Stimulated activated CD4-positive, alpha-beta T cell treated with anti-CD3 and anti-CD28 coated beads, Interleukin-2, amount 100 ng/mL, for 24 hours (primary cell): Measurements from ENCODE around the gene MBD6.

Experiments
- DNase-seq, 2 donors: peaks; one replicate each; pipeline ENCODE4 v3.0.0-alpha.2; 2020

The MBD6 gene

GRCh38 chr12:57530396-57531142 is 7.9 kb downstream of the MBD6 start:
- DNase-seq = no peak

DNA sequence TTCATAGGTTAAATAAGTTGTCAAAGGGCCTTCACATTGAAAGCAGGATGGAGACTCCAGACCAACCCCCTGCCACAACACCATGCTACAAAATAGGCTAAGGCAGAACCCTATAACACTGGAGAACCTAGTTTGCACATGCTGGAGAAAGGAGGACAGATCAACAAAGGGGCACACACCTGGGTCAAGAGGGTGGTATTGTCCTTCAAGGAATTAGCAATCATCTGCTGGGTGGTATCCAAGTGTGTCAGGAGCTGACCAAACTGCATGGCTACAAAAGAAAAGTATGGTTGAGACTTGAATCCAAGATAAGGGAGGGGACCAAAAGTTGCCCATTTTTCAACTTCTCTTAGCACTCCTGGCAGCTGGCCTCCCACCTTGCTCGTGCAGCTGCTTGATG is 9.2 kb downstream of the MBD6 start:
- no peak for DNase-seq

DNA sequence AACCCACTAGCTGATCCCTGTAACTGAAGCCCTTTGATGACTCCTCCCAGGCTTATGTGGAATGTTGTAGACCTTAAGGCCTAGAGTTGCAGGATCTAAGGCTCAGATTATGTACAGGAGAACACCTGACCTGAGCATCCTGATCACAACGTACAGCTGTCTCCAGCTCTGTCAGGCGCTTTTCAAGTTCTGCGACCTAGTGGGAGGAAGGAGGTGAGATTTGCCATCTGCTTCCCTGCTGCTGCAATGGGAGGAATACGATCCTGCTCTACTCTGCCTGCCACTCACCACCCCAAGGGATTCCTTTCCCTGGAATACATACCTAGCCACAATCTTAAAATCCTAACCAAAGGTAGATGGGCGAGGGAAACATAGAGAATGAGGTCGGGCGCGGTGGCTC is 10.5 kb downstream of the MBD6 start:
- no peak for DNase-seq

GRCh38 chr12:57534250-57534649 is 11.6 kb downstream of the MBD6 start:
- DNase-seq = no peak

- DNase-seq = no peak
These were observed 12.4 kb downstream of the MBD6 start for GRCh38 chr12:57534991-57535543.

DNA sequence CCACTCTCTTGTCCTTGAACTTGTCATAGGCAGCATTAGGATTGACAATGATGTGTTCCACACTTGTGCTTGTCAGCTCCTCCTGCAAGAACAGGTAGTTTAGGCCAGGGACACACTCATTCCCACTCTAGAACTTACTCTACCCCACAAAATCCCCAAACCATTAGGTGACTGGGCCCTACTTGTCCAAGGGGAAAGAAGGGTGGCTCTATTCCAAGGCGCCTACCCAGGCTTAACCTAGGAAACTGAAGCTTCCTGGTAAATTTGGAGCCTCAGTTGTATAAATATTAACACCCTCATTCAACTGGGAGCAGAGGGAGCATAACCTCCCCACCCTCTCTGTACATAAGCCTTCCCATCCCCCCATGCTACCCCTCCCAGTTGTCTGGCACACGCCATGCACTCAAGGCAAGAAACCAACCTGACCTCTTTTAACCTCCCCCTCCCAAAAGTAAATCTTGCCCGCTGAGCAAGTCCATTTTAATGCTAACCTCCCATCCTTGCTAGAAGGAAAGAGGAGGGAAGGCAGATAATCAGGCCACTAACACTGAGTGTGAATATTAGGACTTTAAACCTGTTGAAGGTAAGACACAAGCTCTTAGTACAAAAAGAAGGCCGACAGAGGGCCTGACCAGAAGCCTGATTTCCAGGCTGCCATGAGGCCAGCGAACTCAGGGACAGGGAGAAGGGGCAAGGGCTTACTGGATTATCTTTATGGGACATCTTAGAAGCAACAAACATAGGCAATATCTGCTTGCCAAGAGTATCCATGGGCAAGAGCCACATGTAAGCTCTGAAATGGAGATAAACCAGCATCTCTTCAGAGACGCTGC is 13.4 kb downstream of the MBD6 start:
- no peak for DNase-seq

- DNase-seq = no peak
These were observed 13.9 kb downstream of the MBD6 start for GRCh38 chr12:57536597-57536942.

- DNase-seq = no peak
These were observed 16.6 kb downstream of the MBD6 start for GRCh38 chr12:57539134-57539768.

DNA sequence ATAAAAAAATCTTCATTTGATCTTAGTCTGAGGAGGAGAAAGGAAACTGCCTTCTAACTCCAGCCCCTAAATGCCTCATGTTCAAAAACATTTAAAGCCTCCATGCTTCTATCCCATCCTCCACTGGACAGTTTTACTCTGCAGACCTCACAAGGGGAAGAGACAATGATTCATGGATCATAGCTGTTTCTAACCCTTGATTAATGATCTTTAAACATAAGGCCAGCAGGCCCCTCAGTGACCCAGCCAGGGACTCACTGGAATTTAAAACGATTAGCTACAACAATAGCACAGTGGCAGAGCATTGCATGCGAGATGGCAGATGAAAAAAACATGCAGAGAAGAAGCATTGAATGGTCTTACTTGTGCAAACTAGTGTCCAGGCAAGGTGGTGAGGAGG is 18.4 kb downstream of the MBD6 start:
- DNase-seq = no peak

DNA sequence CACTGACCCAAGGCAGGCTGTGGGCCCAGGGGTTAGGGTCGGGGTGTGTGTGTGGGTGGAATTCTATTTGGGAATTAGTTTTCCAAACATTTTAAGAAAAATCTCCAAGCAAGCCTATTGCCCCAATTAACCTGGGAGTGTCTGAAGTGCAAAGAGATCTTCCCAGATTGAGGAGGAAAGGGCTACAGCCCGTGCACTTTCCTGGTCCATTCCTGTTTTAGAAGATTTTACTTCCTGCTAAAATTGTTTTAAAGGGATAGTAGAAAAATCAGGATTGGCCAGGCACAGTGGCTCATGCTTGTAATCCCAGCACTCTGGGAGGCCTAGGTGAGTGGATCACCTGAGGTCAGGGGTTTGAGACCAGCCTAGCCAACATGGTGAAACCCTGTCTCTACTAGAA is 19.1 kb downstream of the MBD6 start:
- DNase-seq = no peak

- no peak for DNase-seq
These were observed 21.0 kb downstream of the MBD6 start for GRCh38 chr12:57543581-57543980.

GRCh38 chr12:57545809-57546437 is 23.3 kb downstream of the MBD6 start:
- DNase-seq = no peak

- DNase-seq = peak; percentile 94
These were observed 24.0 kb downstream of the MBD6 start, which contains the start of gene DCTN2 for GRCh38 chr12:57546438-57547287. TSS of gene DCTN2 (minus strand) at chr12:57547192. CDS start at chr12:57547063, 129 bp downstream.

DNA sequence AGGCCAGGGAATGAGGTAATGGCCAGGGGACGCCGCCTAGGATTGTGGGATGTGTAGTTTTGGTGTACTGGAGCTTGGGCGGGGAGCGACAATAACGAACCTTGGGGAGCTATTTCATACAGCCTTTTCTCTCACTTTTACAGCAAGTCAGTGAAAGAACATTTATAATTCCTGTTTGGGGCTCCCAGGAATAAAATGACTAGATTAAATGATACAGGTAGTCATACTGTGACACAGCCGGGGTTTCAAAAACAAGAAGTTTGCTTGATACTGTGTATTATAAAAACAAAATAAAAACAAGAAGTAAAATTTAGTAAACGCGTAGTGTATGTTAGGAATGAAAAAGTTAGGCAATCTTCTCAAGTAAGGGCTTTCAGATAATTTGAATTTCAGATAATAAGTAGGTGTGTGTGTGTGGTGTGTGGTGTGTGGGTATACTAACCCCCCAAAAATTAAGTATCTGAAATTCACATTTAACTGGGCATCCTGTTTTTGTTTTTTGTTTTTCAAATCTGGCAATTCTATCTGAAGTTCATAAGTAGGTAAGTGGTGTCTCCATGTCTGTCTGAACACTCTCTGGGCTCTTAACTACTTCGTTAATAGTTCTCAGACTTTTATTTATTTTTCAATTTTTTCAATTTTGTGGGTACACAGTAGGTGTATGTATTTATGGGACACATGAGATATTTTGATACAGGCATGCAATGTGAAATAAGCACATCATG is 24.8 kb downstream of the MBD6 start:
- no peak for DNase-seq

- no peak for DNase-seq
These were observed 25.3 kb downstream of the MBD6 start for GRCh38 chr12:57548013-57548315.

DNA sequence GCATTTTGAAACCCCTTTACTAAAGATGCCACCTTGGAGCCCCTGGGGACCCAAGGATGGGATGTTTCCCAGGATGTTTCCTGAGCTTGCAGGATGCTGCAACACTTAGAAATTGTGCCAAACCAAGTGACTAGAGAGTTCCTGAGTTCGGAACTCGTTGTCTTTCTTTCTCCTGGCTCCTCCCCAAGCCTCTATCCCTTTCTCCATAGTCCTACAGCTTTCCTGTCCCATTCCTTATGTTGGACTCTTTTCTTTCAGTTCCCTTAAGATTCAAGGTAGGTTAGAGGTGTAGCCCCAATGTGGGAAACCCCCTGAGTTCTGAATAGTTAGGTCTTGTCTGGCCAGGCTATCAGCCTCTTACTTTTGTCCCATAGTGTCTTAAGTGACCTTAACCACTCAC is 25.9 kb downstream of the MBD6 start:
- no peak for DNase-seq

DNA sequence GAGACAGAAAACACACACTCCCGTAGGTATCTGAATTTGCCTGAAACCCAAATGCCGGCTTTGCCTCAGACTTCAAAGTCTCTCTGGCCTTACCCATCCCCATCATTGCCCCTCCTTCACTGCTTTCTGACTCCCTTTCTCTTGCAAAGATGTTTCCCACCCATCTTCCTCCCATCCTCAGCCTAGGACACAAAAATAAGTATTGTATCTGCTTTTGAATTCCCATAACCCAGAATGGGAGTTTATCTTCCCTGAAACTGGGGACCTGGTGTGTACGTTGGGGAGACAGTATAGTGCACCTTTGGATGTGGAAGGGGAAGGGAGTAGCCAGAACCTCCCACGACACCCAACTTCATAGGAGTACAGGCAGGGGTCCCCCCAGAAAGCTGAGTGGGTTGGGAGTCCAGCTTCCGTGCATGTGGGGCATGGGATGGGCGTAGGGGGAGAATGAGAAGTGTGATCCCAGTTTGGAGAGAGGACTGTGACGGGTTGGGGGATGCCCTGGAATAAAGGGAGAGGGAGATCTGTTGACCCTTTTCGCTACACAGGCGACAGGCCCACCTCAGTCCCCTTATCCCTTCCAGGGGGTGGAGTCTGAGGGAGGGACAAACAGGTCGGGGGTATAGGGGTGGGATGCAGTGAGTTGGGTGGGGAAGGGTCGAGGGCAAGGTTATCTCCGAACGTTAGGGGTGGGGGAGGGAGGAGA is 26.7 kb downstream of the MBD6 start:
- DNase-seq = no peak

- DNase-seq = peak; percentile 66 to 75
These were observed 27.5 kb downstream of the MBD6 start, which contains the start of gene KIF5A for GRCh38 chr12:57549909-57550640. TSS of gene KIF5A (plus strand) at chr12:57550044. CDS start at chr12:57550272, 228 bp downstream.

DNA sequence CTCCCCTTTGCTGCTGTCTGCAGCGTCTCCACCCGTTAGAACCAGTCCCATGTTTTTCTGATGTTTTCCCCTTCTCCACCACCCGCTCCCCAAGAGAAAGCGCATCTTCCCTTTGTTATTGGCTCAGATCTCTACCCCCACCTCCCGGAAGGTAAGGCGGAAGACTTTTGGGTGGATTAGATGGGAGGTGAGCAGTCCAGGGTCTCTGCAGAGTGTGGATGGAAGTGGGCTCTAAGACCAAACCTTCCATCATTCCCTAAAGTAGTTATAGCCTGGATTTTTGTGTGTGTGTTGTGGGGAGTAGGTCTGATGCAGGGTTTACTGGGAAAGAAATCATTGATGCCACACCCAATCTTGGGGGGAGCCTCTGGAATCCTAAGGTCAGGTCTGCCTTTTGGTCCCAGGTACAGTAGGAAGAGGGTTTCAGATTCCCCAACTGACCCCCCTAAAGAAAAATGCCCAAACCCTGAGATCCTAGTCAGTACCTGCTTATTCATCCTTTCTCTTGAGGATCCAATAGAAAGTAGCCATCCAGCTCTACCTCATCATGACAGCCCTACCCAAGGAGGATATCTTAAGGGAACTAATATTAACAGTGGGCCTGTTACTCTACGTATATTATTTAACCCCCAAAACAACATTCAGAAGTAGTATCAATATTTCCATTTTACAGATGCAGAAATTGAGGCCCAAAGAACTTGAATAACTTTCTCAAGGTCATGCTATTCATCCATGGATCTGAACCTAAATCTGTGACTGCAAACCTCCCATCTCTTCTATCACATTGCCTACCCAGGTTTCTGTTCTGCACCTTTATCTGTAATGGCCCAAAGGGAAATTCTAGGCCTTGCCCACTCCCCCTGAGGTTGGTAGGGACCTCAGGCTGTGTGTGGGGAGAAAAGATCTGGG is 28.3 kb downstream of the MBD6 start:
- no peak for DNase-seq
